GM12891 (cell line): ENCODE measurements around the gene CCDC88B.

Experiments
- PAX5 ChIP-seq: IDR thresholded peaks from 2 replicates; pipeline ENCODE4 v1.6.1; 2011; ENCODE audit warnings: low read length, moderate library complexity, mild to moderate bottlenecking; ENCODE audit not compliant: insufficient read depth, severe bottlenecking
- POLR2A ChIP-seq: IDR thresholded peaks from 2 replicates; pipeline ENCODE4 v1.6.1; 2011; ENCODE audit warnings: low read depth, low read length, control low read depth
- POLR2AphosphoS5 ChIP-seq: IDR thresholded peaks from 2 replicates; pipeline ENCODE4 v1.6.1; 2011; ENCODE audit warnings: low read depth, low read length, control low read depth
- POU2F2 ChIP-seq: IDR thresholded peaks from 2 replicates; pipeline ENCODE4 v1.6.1; 2011; ENCODE audit warnings: low read depth, mild to moderate bottlenecking, control low read depth, low read length, moderate library complexity
- SPI1 ChIP-seq: IDR thresholded peaks from 2 replicates; pipeline ENCODE4 v1.6.1; 2011; ENCODE audit warnings: low read depth, low read length, control low read depth
- TAF1 ChIP-seq: IDR thresholded peaks from 2 replicates; pipeline ENCODE4 v1.6.1; 2011; ENCODE audit warnings: low read depth, low read length, control low read depth

- no peak for TF ChIP-seq POLR2AphosphoS5
- TF ChIP-seq POLR2A = no peak
- no peak for TF ChIP-seq TAF1
- TF ChIP-seq PAX5 = no peak
- no peak for TF ChIP-seq SPI1
- TF ChIP-seq POU2F2 = no peak
Measured at GRCh38 chr11:64291752-64292459, 48.1 kb upstream of the CCDC88B start.
